Measurements from ENCODE around the gene SLC45A3.

SLC45A3 gene

GRCh38 chr1:205667909-205668643 lies 12.2 kb downstream of the SLC45A3 start:
- H3K4me3 ChIP-seq (ENCODE audit: low read depth, low read length), result no peak overlapping the region
- TF ChIP-seq, protein P1, sequence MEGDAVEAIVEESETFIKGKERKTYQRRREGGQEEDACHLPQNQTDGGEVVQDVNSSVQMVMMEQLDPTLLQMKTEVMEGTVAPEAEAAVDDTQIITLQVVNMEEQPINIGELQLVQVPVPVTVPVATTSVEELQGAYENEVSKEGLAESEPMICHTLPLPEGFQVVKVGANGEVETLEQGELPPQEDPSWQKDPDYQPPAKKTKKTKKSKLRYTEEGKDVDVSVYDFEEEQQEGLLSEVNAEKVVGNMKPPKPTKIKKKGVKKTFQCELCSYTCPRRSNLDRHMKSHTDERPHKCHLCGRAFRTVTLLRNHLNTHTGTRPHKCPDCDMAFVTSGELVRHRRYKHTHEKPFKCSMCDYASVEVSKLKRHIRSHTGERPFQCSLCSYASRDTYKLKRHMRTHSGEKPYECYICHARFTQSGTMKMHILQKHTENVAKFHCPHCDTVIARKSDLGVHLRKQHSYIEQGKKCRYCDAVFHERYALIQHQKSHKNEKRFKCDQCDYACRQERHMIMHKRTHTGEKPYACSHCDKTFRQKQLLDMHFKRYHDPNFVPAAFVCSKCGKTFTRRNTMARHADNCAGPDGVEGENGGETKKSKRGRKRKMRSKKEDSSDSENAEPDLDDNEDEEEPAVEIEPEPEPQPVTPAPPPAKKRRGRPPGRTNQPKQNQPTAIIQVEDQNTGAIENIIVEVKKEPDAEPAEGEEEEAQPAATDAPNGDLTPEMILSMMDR (IDR thresholded peaks at IDR 0.05; ENCODE audit: low read depth, low read length), result no peak

GRCh38 chr1:205666372-205667166 lies 13.7 kb downstream of the SLC45A3 start:
- TF ChIP-seq, protein P1 (IDR thresholded peaks at IDR 0.05; ENCODE audit: low read depth, low read length), result no peak
- H3K4me3 ChIP-seq (ENCODE audit: low read depth, low read length), result no peak overlapping the region

- H3K4me3 ChIP-seq (ENCODE audit: low read depth, low read length), result no peak overlapping the region
- TF ChIP-seq, protein P1 (IDR thresholded peaks at IDR 0.05; ENCODE audit: low read depth, low read length), result no peak
These were observed 14.9 kb downstream of the SLC45A3 start for GRCh38 chr1:205665201-205666045.

- H3K4me3 ChIP-seq (ENCODE audit: low read depth, low read length), result no peak overlapping the region
- TF ChIP-seq, protein P1 (IDR thresholded peaks at IDR 0.05; ENCODE audit: low read depth, low read length), result no peak
These were observed 15.8 kb downstream of the SLC45A3 start for GRCh38 chr1:205664399-205665017.

DNA sequence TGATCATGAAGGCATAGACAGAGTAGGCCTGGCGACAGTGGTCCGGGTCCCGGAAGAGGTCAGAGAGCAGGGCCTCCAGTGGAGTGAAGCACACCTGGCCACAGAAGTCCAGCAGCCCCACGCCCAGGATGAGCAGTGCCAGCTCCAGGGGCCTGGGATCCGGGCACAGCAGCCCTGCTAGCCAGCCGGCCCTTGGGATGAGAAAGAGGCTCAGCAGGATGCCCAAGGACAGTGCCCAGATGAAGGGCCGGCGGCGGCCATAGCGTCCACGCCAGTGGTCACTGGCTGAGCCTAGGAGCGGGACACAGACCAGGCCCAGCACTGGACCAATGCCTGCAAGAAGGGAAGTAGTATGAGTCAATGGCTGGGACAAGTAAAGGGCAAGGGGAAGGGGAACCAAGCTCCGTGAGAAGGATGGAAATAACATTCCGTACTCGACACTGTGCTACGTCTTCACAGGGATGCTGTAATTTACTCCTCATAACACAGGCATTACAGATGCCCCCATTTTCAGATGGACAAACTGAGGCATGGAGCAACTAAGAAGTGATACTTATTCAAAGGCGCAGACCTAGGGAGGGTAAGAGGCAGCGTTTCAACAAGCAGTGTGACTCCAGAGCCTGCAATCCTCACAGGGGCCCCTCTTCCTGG lies 16.9 kb downstream of the SLC45A3 start:
- no peak overlapping the region for H3K4me3 ChIP-seq (ENCODE audit: low read depth, low read length)
- TF ChIP-seq, protein P1 (IDR thresholded peaks at IDR 0.05; ENCODE audit: low read depth, low read length), result no peak

DNA sequence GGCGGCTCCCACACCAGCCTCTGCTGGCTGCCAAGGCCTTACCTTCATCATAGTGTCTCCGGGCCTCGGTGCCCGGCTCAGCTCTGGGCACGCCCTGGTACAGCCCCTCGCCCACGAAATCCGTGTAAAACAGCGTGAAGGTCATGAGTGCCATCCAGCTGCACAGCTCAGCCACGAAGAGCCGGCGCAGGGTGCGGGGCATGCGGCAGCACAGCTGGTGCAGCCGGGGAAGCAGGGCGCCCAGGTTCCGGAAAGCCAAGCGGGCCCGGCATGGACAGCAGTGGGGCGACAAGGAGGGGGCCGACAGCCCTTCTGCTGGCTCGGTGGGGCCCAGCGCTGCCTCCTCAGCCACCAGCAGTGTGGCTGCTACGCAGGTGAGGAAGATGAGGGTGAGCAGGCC lies 17.5 kb downstream of the SLC45A3 start:
- TF ChIP-seq, protein P1 (IDR thresholded peaks at IDR 0.05; ENCODE audit: low read depth, low read length), result no peak

More for the DNA sequence above, 17.5 kb downstream of the SLC45A3 start:
- H3K4me3 ChIP-seq (ENCODE audit: low read depth, low read length), result no peak overlapping the region
